ENCODE data around the gene TTLL13. TPM values are rescaled to one million over a fixed set of nuclear protein-coding genes. Genes with fewer than 3 reads are reported as not detected.

The TTLL13 gene
- total and polyA plus RNA-seq, 2 of the 8 experiments (the other 6 are each of a cell fraction or from before 2014, with no cell fraction given): 0.03 TPM; not detected in 1

GRCh38 chr15:90264671-90265070 is 15.3 kb downstream of the TTLL13 start:
- H3K4me2 ChIP-seq (ENCODE audit: insufficient read depth in 1 of 2, low read depth in 2 of 2, low read length in 2 of 2): peak overlapping the region; percentile 74 to 94
- POLR2A ChIA-PET (ENCODE audit: partially characterized antibody): no interaction called here
- H3K79me2 ChIP-seq (ENCODE audit: control insufficient read depth in 1 of 2, insufficient read depth in 2 of 2, low read length in 2 of 2): peaks cover 12 to 42% of the 10 kb centered on the region in 2 experiments
- H3K36me3 ChIP-seq (ENCODE audit: control insufficient read depth in 2 of 4, insufficient read depth in 4 of 4, low read length in 3 of 4): peaks cover 0 to 13% (median 0%) of the 10 kb centered on the region in 4 experiments; a peak in 4 of 8 replicates
- CTCF ChIA-PET (ENCODE audit: partially characterized antibody): no interaction called here
- peaks cover 0 to 15% (median 7%) of the 10 kb centered on the region in 4 experiments; a peak in 5 of 7 replicates for H3K4me1 ChIP-seq (replicated peaks in 1 of 4; ENCODE audit: control insufficient read depth in 3 of 4, insufficient read depth in 4 of 4, low read length in 3 of 4)
- no peak overlapping the region for H3K23ac ChIP-seq (ENCODE audit: insufficient read length)
- H2AK5ac ChIP-seq (ENCODE audit: low read depth, low read length): peak overlapping the region; percentile 59; the same call in 1 of the 2 replicates
- TF ChIP-seq SP4 (IDR thresholded peaks at IDR 0.05; ENCODE audit: low read length) (no peak), BRCA1 (IDR thresholded peaks at IDR 0.05; ENCODE audit: low read depth, low read length) (no peak), ASH2L (IDR thresholded peaks at IDR 0.05; ENCODE audit: low read length) (no peak), RXRA (IDR thresholded peaks at IDR 0.05; ENCODE audit: insufficient read depth, low read depth, low read length) (no peak), PHF8 (conservative IDR thresholded peaks at IDR 0.05; ENCODE audit: low read depth, low read length) (no peak), TEAD4 (IDR thresholded peaks at IDR 0.05; ENCODE audit: low read depth, low read length) (no peak), SRF (IDR thresholded peaks at IDR 0.05; ENCODE audit: low read depth, low read length) (no peak)
- TF ChIP-seq, protein P1, sequence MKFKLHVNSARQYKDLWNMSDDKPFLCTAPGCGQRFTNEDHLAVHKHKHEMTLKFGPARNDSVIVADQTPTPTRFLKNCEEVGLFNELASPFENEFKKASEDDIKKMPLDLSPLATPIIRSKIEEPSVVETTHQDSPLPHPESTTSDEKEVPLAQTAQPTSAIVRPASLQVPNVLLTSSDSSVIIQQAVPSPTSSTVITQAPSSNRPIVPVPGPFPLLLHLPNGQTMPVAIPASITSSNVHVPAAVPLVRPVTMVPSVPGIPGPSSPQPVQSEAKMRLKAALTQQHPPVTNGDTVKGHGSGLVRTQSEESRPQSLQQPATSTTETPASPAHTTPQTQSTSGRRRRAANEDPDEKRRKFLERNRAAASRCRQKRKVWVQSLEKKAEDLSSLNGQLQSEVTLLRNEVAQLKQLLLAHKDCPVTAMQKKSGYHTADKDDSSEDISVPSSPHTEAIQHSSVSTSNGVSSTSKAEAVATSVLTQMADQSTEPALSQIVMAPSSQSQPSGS (IDR thresholded peaks at IDR 0.05; ENCODE audit: low read length): no peak
- no peak overlapping the region for H2BK15ac ChIP-seq (ENCODE audit: low read length)
- no peak overlapping the region for H2BK120ac ChIP-seq (replicated peaks; ENCODE audit: low read depth, low read length)
- no peak overlapping the region for H3K4ac ChIP-seq (replicated peaks; ENCODE audit: insufficient read length, low read depth, low read length)
- H3K4me3 ChIP-seq (ENCODE audit: extremely low read depth in 1 of 4, insufficient read depth in 2 of 4, low read depth in 3 of 4, low read length in 4 of 4): peak overlapping the region; percentile 76 to 95 (median 87)
- H2AFZ ChIP-seq (ENCODE audit: low read length): no peak overlapping the region
- H3K79me1 ChIP-seq (ENCODE audit: low read depth, low read length): peaks cover 3% of the 10 kb centered on the region; the same call in 1 of the 2 replicates
- H3K9me3 ChIP-seq (ENCODE audit: insufficient read depth in 2 of 2, low read depth in 1 of 2, low read length in 1 of 2): no peaks in the 10 kb centered on the region
- H2BK20ac ChIP-seq (ENCODE audit: low read length): no peak overlapping the region
- H3K56ac ChIP-seq (replicated peaks; ENCODE audit: insufficient read length, low read depth, low read length): no peak overlapping the region
- 74% methylated on average over 4 of the region's 4 CpGs; no CpG with 5 or more reads in 1 of the 2 experiments for WGBS, 2 experiments (ENCODE audit: extremely low coverage in 1 of 2, insufficient coverage in 1 of 2, insufficient read length in 1 of 2, insufficient replicate concordance in 2 of 2, low coverage in 1 of 2, low lambda C conversion rate in 2 of 2, missing lambda C conversion rate in 1 of 2)
- no peak overlapping the region for H3K14ac ChIP-seq (ENCODE audit: insufficient read length)
- peaks cover 10% of the 10 kb centered on the region for H3K23me2 ChIP-seq (ENCODE audit: low read depth, low read length)
- peak overlapping the region; percentile 88 for H3K27ac ChIP-seq (ENCODE audit: low read depth, low read length)
- H4K5ac ChIP-seq (ENCODE audit: insufficient read length, low read depth, low read length): no peak overlapping the region
- H4K8ac ChIP-seq (ENCODE audit: extremely low read depth, insufficient read depth, low read length): no peak overlapping the region
- H2BK12ac ChIP-seq (ENCODE audit: low read depth, low read length): no peak overlapping the region
- H4K91ac ChIP-seq (replicated peaks; ENCODE audit: insufficient read length, low read length): no peak overlapping the region
- H3K9ac ChIP-seq (replicated peaks in 1 of 4; ENCODE audit: extremely low read depth in 1 of 4, low read depth in 3 of 4, low read length in 3 of 4): peak overlapping the region; percentile 61 to 97 (median 90)
- FAIRE-seq (no peak), DNase-seq (ENCODE audit: low read depth in 1 of 2, low spot score in 2 of 2) (no peak)
- H3K27me3 ChIP-seq (replicated peaks in 1 of 4; ENCODE audit: control insufficient read depth in 3 of 4, extremely low read depth in 1 of 4, insufficient read depth in 3 of 4, low read length in 3 of 4): no peaks in the 10 kb centered on the region
- no peak overlapping the region for H3K18ac ChIP-seq (ENCODE audit: extremely low read depth, low read length)
- H2BK5ac ChIP-seq (ENCODE audit: low read depth, low read length): peak overlapping the region; percentile 100; the same call in 1 of the 2 replicates
- H4K20me1 ChIP-seq (replicated peaks in 1 of 2; ENCODE audit: control insufficient read depth in 1 of 2, insufficient read depth in 2 of 2, low read length in 2 of 2): peaks cover 0 to 1% of the 10 kb centered on the region in 2 experiments
